HUES64 (cell line): ENCODE measurements around the gene EPS8.
"Not testable (repeated sequence)": the region's sequence is repeated elsewhere in the genome, so short reads cannot be mapped to it uniquely, and the experiment has no call there.

ENCODE experiments used
- H3K27ac ChIP-seq: 2 replicates; pipeline ENCODE4 v1.7.0; 2013; ENCODE audit warnings: low read depth, low read length, inconsistent platforms
- H3K27me3 ChIP-seq: 2 replicates; pipeline ENCODE4 v1.6.1; 2013; ENCODE audit warnings: mild to moderate bottlenecking, low read length; ENCODE audit not compliant: insufficient read depth
- H3K36me3 ChIP-seq: 2 replicates; pipeline ENCODE4 v1.6.1; 2013; ENCODE audit warnings: mild to moderate bottlenecking, low read length; ENCODE audit not compliant: insufficient read depth
- H3K4me1 ChIP-seq: 2 replicates; pipeline ENCODE4 v1.6.1; 2013; ENCODE audit warnings: mild to moderate bottlenecking, low read length, moderate library complexity; ENCODE audit not compliant: insufficient read depth
- H3K4me3 ChIP-seq: 2 replicates; pipeline ENCODE4 v1.5.1; 2013; ENCODE audit warnings: mild to moderate bottlenecking, low read length, moderate library complexity
- H3K9ac ChIP-seq: 2 replicates; pipeline ENCODE4 v1.6.1; 2013; ENCODE audit warnings: mild to moderate bottlenecking, low read depth, low read length
- H3K9me3 ChIP-seq: 2 replicates; pipeline ENCODE4 v1.6.1; 2013; ENCODE audit warnings: low read depth, low read length; ENCODE audit not compliant: insufficient read depth
- WGBS: fragments of 150-250, 120-280 bp; methylation state at CpG from one replicate; pipeline ENCODE4 v1.1.7; 2013; ENCODE audit warnings: missing lambda C conversion rate; 5-methylcytosine and 5-hydroxymethylcytosine counted together

The EPS8 gene

DNA sequence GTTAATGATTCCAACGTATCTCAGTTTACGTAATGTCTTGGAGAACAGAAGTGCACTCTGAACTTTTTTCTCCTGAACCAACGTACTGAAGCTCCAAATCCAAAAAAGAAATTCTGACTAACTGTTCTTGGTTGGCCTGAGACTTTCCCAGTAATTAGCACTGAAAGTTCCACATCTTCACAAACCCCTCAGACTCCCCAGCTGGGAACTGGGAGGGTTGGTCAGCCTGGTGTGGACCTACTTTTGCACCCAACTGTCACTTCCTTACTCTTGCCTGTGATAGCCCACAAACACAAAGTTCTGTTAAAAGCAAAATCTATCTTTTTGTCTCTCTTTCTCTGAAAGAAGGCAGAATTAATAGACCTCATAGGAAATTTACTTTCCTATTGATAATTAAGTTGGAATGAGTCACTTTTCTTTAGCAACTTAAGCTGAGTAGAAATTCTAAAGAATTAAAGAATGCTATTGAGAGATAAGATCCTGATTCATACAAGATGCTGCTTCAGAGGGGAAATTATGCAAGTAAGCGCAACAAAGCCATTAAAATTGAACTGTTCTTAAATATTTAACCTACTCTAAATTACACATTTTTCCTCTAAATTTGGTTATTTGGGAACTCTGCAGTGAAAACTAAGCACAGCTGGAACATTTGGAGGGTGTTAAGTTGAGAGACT lies 155.0 kb downstream of the EPS8 start:
- no peaks in the 10 kb centered on the region for H3K27me3 ChIP-seq
- peaks cover 16% of the 10 kb centered on the region for H3K4me1 ChIP-seq
- no peak overlapping the region for H3K9ac ChIP-seq
- no peak overlapping the region for H3K27ac ChIP-seq
- no peaks in the 10 kb centered on the region for H3K9me3 ChIP-seq
- no peaks in the 10 kb centered on the region for H3K36me3 ChIP-seq
- WGBS, result 89% methylated on average over 4 of the region's 4 CpGs
- no peak overlapping the region for H3K4me3 ChIP-seq

DNA sequence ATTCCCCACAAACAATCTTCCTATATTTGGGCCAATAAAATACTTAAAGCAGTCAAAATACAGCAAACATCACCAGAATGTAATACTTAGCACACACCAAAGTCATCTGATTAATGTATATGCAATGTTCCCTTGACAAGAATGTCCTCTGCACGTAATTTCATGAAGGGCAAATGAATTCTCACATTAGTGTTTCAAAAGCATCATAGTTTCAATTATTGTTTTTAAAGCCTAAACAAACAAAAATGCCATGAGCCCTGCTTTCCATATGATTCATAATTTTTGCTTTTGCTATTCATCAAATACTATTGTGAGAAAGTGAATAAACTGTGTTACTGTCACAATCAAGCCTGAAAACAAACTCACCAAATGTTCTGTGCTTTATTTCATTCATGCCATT lies 156.0 kb downstream of the EPS8 start:
- Histone ChIP-seq H3K4me1 (peaks cover 26% of the 10 kb centered on the region), H3K27ac (no peak overlapping the region), H3K9me3 (no peaks in the 10 kb centered on the region), H3K4me3 (no peak overlapping the region), H3K27me3 (no peaks in the 10 kb centered on the region), H3K36me3 (no peaks in the 10 kb centered on the region), H3K9ac (no peak overlapping the region)
- 83% methylated on average over 1 of the region's 1 CpG for WGBS

DNA sequence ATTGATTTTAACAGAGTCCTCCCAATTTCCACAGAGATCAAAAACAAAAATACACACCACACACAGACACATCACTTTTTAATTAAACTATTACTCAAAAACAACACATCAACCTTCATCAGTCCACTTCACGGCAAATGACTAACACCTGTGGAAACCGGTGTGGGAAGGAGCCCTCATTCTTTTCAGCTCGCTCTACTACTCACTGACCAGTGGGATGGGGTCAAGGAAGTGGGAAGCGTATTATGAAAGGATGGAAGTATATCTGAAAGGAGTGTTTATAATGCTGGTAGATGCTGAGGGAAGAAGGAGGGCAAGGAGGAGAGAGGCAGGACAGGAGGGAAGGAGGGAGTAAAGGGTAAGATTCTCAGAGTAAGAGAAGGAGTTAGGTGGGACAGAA lies 156.5 kb downstream of the EPS8 start:
- H3K4me1 ChIP-seq, result peaks cover 25% of the 10 kb centered on the region
- no peak overlapping the region for H3K9ac ChIP-seq
- no peak overlapping the region for H3K4me3 ChIP-seq
- H3K36me3 ChIP-seq, result no peaks in the 10 kb centered on the region
- H3K9me3 ChIP-seq, result no peaks in the 10 kb centered on the region
- no peaks in the 10 kb centered on the region for H3K27me3 ChIP-seq
- 98% methylated on average over 4 of the region's 4 CpGs for WGBS
- H3K27ac ChIP-seq, result no peak overlapping the region

DNA sequence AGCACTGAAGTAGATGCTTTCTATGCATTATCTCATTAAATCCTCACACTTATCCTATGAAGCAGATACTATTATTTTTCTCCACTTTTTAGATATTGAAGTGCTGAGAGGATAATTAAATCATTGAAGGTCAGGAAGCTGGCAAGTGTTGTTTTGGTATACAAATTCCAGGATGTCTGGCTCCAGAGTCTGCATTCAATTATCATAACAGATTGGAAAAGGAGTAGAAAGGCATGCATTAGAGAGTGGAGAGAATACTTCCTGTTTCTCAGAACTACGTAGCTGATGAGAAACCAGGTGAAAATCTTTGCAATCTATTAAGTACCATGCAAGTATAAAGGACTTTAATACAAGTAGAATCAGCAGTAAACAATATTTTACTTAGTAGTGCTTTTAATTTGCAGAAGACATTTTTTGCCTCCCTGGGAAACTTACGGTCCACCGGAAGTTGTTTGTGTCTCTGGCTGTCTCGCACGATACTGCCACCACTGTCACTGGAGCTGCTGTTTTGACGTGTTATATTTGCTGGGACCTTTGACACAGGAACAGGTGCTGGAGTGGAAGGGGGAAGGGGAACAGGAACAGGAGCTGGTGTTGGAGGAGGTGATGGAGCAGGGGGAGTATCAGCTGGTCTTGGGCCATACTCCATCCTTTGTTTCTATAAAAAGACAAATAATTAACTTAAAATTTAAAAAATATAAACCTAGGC lies 158.0 kb downstream of the EPS8 start:
- peaks cover 18% of the 10 kb centered on the region; the same call in 1 of the 2 replicates for H3K4me1 ChIP-seq
- no peak overlapping the region for H3K4me3 ChIP-seq
- H3K27ac ChIP-seq, result no peak overlapping the region
- no peaks in the 10 kb centered on the region for H3K27me3 ChIP-seq
- no peaks in the 10 kb centered on the region for H3K9me3 ChIP-seq
- H3K36me3 ChIP-seq, result no peaks in the 10 kb centered on the region
- H3K9ac ChIP-seq, result no peak overlapping the region
- 93% methylated on average over 5 of the region's 6 CpGs for whole genome bisulfite sequencing

DNA sequence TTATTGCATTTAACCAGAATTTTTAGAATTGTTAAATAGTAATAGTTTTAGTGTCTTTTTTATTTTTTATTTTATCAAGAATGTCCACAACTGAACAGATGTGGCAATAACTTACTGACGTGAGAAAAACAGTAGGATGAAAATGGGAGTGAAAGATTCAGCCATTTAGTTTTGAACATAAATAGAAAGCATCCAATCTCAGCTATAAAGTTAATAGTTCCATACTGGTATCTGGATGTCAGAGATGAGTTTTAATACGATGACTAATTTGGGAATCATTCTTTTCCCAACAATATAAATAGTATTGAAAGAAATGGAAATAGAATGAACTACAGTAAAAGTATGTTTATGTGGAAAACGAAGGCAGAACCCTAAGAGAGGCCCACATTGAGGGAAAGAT lies 159.4 kb downstream of the EPS8 start:
- Histone ChIP-seq H3K4me3 (no peak overlapping the region), H3K4me1 (peaks cover 18% of the 10 kb centered on the region; the same call in 1 of the 2 replicates), H3K27ac (no peak overlapping the region), H3K36me3 (no peaks in the 10 kb centered on the region), H3K27me3 (no peaks in the 10 kb centered on the region), H3K9ac (no peak overlapping the region), H3K9me3 (no peaks in the 10 kb centered on the region)
- no CpG with 5 or more reads among the region's 3 CpGs for WGBS

DNA sequence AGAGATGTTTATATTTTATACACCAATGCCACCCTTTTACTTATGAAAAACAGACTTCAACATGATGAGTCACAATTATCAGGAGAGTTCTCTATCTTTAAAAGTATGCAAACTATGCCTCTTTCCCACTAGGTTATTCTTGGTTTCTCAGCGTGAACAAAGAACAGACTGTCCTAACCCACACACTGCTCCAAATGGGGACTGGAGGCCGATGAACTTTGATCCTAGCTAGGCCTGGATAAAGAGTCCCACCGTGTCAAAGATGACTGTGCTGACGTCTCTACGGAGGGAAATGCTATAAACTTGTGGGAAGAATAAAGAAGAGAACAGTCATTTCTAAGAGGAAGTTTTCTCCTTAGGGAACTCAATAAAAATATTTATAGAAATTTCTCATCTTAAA lies 160.1 kb downstream of the EPS8 start:
- Histone ChIP-seq H3K9ac (no peak overlapping the region), H3K4me1 (peaks cover 18% of the 10 kb centered on the region; the same call in 1 of the 2 replicates), H3K36me3 (no peaks in the 10 kb centered on the region), H3K27me3 (no peaks in the 10 kb centered on the region), H3K27ac (peak overlapping the region; percentile 31; the same call in 1 of the 2 replicates), H3K4me3 (no peak overlapping the region), H3K9me3 (no peaks in the 10 kb centered on the region)
- 49% methylated on average over 5 of the region's 5 CpGs for WGBS

DNA sequence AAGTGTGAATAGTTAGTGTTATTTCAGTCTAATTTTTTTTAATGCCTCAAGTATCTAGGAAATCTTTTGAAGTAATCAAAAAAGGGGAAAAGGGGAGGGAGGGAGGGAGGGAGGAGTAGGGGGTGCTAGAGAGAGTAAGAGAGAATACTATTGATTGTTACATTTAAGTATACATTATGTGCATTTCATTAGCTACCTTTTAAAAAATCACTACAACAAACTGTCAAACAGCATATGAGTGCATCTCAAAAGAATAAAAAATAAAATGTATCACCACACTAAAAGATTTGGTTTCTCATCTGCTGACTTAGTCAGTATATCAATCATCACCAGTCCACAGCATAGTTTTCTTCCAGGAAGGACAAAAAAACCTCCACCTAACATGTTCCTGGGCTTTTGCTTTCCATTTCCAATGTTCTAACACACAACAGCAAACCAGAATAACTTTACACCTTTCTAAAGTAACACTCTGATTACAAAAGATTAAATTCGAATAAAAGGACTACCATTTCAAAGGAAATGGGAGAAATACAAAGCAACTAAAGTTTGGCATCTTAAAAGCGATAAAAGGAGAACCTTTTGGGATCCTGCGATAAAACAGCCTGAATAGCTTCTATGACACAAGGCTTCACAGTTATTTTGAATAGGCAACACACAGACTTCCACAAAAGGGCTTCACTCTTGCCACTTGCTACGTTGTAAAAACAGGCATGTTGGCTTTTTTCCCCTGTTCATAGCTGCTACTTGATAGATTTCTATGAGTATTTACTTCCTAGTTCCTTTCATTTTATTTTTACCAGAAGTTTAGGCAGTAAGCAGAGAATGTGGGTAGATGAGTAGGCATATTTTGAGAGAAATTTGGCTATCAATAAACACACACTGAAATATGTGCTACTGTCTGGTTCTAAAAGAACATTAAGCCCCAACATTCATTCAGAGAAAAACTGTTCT lies 160.9 kb downstream of the EPS8 start:
- Histone ChIP-seq H3K4me1 (peaks cover 18% of the 10 kb centered on the region; the same call in 1 of the 2 replicates), H3K27me3 (no peaks in the 10 kb centered on the region), H3K9ac (no peak overlapping the region; the same call in 1 of the 2 replicates), H3K27ac (peak overlapping the region; percentile 65), H3K4me3 (no peak overlapping the region), H3K36me3 (no peaks in the 10 kb centered on the region), H3K9me3 (no peaks in the 10 kb centered on the region)
- WGBS, result 72% methylated on average over 4 of the region's 4 CpGs

DNA sequence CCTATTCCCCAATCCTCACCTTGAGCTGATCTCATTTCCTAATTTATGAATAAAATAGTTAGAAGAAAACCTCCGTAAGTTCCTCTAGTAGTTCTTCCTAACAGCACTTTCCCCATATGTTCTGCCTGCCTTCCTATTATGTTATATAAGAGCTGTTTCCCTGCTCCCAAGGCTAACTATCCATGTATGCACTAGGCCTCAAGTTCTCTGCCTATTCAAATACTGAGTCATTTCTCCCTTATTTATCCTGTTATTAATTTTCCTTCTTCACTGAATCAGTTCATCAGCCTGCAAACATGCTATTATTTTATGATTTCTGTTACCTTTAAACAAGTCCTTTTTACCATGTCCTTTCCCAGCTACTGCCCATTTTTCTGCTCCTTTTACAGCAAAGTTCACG lies 164.1 kb downstream of the EPS8 start:
- Histone ChIP-seq H3K4me1 (peaks cover 18% of the 10 kb centered on the region; the same call in 1 of the 2 replicates), H3K36me3 (no peaks in the 10 kb centered on the region), H3K9me3 (no peaks in the 10 kb centered on the region), H3K4me3 (no peak overlapping the region), H3K27me3 (no peaks in the 10 kb centered on the region), H3K9ac (no peak overlapping the region), H3K27ac (no peak overlapping the region)
- WGBS, result 88% methylated on average over 2 of the region's 2 CpGs

DNA sequence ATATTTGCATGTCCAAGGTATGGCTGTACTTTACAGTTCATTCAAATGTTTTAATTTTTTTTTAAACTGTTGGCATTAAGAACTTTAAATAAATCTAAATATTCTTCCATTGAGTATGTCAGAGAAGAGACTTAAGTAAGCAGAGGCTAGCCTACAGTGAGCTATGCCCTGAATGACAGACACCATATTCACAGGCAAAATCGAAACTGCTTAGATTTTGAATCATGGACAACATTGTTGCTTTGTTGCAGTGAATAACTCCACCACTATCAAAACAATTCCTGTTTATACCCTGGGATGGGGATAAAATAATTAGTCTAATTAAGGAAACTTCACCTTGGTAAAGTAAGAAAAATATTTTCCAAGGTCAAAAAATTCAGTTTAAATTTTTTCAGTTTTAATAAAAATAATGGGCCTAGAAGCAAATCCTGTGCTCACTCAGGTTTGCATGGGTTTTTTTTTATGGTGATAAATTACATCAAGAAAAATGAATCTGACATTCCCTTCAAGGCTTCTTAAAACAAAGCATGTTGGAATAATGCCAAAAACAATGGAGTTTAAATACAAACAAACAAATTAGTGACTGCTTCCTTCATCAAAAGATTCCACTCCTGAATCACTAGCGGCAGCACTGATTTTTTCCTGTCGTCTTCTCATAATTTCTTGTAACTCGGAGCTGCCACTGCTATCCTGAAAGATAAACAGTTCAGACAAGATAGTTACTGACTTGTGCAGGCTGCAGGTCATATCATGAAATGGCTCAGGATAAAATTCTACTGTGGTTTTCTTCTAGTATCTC lies 168.2 kb downstream of the EPS8 start:
- Histone ChIP-seq H3K4me3 (no peak overlapping the region), H3K27me3 (no peaks in the 10 kb centered on the region), H3K4me1 (no peaks in the 10 kb centered on the region), H3K9ac (no peak overlapping the region), H3K27ac (no peak overlapping the region), H3K36me3 (no peaks in the 10 kb centered on the region), H3K9me3 (peaks cover 10% of the 10 kb centered on the region; the same call in 1 of the 2 replicates)
- whole genome bisulfite sequencing, result 97% methylated on average over 3 of the region's 4 CpGs

DNA sequence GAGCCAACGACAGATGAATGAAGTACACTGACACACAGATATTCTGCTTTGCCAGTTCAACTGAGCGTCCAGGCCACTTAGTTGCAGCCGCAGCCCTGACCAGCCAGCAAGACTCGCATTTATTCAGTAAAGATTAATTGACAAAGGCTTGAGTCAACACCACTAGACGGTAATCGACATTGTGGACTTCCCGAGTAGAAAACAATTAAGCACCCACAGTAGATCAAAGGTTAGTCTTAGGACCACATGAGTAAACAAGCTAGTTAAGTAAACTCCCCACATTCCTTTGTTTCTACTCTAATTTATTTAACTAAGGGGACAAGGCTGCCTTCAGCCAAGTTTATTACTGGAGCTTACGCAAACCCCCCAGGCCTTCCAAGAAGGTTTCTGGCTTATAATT lies 172.7 kb downstream of the EPS8 start:
- H3K9ac ChIP-seq, H3K4me3 ChIP-seq, H3K27me3 ChIP-seq, H3K36me3 ChIP-seq, H3K4me1 ChIP-seq, H3K27ac ChIP-seq: not testable (repeated sequence)
- H3K9me3 ChIP-seq, result peaks cover 13% of the 10 kb centered on the region; the same call in 1 of the 2 replicates
- 97% methylated on average over 8 of the region's 8 CpGs for WGBS
